RWPE1 (cell line): ENCODE measurements around the gene POU6F2.

Experiments used
- CTCF ChIA-PET: fragments of 350-600 bp; sonication (Branson Sonifier 250); formaldehyde crosslinking; extraction: SDS; loops from one replicate; lab custom pipeline; 2021; lab: Yijun Ruan, JAX
- POLR2A ChIA-PET: fragments of 400-600 bp; formaldehyde crosslinking; extraction: SDS; loops from one replicate; lab custom pipeline; 2020; ENCODE audit warnings: antibody characterized with exemption; ENCODE audit not compliant: low non-redundant PET; lab: Yijun Ruan, JAX
- DNase-seq: peaks from one replicate; pipeline ENCODE4 v3.0.0; 2012; ENCODE audit warnings: low spot score
- H3K27ac ChIP-seq: fragments of 450-650 bp; 2 replicates; pipeline ENCODE4 v1.5.1; 2017
- TF ChIP-seq, protein P1 (sequence below): fragments of 450-650 bp; conservative IDR thresholded peaks from 2 replicates; pipeline ENCODE4 v1.5.1; 2017; ENCODE audit warnings: low read depth, mild to moderate bottlenecking

Gene POU6F2

DNA sequence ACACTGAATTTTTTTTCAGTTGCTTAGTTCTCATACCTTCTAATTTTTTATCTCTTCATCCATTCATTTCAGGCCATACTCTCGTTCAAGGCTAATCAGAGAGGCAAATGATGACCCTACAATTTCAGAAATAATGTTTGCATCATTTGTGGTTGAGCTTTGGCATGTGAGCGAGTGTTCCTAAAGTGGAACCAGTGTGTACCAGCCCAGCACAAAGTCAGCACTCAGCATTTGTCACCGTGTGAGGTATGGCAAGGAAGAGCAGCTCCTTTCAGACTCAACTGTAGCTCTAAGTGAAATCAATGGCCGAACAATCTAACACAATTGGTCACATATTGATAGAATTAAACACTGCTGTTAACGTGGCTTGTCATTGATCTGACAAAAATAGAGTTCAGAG is 154.6 kb downstream of the POU6F2 start:
- ChIA-PET CTCF (no interaction called here), POLR2A (no interaction called here)
- TF ChIP-seq, protein P1, sequence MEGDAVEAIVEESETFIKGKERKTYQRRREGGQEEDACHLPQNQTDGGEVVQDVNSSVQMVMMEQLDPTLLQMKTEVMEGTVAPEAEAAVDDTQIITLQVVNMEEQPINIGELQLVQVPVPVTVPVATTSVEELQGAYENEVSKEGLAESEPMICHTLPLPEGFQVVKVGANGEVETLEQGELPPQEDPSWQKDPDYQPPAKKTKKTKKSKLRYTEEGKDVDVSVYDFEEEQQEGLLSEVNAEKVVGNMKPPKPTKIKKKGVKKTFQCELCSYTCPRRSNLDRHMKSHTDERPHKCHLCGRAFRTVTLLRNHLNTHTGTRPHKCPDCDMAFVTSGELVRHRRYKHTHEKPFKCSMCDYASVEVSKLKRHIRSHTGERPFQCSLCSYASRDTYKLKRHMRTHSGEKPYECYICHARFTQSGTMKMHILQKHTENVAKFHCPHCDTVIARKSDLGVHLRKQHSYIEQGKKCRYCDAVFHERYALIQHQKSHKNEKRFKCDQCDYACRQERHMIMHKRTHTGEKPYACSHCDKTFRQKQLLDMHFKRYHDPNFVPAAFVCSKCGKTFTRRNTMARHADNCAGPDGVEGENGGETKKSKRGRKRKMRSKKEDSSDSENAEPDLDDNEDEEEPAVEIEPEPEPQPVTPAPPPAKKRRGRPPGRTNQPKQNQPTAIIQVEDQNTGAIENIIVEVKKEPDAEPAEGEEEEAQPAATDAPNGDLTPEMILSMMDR = no peak
- H3K27ac ChIP-seq = no peak overlapping the region
- DNase-seq = no peak

DNA sequence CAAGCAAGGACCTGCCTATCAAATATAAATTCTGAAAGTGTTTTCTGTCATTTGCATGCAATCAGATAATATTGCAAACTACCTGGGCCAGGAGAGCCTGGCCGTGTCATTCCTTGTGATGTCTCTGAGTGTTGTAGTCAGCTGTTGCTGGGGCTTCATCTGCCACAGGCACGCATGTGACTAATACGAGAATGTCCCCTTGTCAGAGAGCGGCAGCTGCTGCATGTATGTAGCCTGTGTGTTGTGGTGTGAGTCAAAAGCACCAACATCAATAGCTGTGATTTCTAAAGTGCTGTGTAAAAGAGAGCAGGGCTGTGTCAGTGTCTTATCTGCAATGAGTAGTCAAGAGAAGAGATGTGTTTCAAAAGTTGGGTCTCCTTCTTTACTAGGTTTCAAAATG is 155.4 kb downstream of the POU6F2 start:
- ChIA-PET POLR2A (no interaction called here), CTCF (no interaction called here)

DNA sequence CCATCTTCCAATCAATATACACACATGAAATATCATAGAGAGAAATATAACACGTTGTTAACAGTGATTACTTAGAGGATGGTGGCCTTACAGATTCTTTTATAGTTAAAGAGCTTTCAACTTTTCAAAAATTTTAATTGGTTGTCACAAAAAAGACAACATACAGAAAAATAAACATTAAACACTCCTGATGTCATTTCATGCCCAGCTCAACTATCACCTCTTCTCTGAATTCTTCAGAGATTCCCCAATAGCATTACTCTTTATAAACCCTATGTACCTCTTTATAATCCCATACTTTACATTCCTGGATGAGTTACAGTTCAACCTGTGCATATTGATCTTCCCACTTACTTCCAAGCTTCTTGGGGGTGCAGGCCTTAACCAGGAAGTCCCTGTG is 159.8 kb downstream of the POU6F2 start:
- TF ChIP-seq, protein P1 = no peak
- H3K27ac ChIP-seq = no peak overlapping the region
- no peak for DNase-seq
- ChIA-PET CTCF (no interaction called here), POLR2A (no interaction called here)

More for the DNA sequence above, 155.4 kb downstream of the POU6F2 start:
- no peak overlapping the region for H3K27ac ChIP-seq
- DNase-seq = no peak
- TF ChIP-seq, protein P1 = no peak

DNA sequence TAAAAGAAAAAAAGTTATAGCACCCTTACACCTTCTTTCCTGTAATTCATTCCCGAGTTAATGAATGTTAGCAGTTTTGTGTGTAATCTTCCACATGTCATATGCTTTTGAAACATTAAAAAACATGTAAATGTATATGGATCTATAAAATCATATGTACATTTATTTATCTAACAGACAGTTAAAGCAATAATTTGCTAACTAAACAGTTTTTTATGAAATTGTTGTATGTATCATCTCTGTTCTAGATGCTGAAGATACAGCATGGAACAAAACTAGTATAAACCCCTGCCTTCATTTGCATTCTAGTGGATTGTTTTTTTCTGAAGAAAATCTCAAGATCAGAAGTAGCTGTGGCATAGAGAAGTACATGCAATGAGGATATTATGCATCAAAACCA is 165.0 kb downstream of the POU6F2 start:
- POLR2A ChIA-PET = no interaction called here
- TF ChIP-seq, protein P1 = no peak
- H3K27ac ChIP-seq = no peak overlapping the region
- no peak for DNase-seq
- CTCF ChIA-PET = no interaction called here

DNA sequence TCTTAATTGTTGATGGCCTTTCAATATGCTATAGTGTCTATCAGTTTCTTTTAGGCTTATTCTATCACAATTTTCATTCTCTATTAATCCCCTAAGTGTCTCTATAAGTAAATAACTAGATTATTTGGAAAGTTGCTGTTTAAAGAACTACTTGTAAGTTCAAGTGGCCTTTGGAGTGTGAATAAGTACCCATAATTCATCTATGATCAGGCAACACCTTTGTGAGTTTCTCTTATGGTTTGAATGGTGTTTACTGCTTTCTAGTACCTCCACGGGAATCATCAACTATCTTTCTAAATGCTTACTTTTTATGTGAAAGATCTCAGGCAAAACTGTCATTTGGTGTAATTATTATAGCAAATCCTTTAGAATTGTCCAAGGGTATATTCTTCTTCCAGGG is 166.7 kb downstream of the POU6F2 start:
- POLR2A ChIA-PET = no interaction called here
- H3K27ac ChIP-seq = no peak overlapping the region
- no peak for DNase-seq
- CTCF ChIA-PET = no interaction called here
- TF ChIP-seq, protein P1 = no peak

DNA sequence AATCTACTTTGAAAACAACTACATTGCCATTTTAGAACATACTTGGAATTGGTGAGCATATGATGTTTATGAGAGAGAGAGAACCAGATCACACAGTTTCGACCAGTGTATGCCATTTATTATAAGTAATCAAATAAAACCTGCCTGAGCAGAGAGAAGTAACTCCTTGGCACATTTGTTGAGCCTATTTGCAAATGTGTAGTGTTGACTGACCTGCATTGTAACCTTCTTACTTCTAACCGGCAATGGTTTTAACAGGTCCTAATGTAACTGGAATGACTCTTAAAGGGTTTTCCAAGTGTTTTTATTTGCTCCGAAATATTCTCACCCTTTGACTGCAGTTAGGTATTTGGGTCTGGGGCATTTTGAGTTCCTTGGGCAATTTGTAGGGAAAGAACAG is 167.6 kb downstream of the POU6F2 start:
- CTCF ChIA-PET = interaction anchor here (0.6 kb wide), 1 partner anchor 186 kb away, joined by 4 read pairs; no protein-coding TSS in a partner anchor
- TF ChIP-seq, protein P1 = no peak

DNA sequence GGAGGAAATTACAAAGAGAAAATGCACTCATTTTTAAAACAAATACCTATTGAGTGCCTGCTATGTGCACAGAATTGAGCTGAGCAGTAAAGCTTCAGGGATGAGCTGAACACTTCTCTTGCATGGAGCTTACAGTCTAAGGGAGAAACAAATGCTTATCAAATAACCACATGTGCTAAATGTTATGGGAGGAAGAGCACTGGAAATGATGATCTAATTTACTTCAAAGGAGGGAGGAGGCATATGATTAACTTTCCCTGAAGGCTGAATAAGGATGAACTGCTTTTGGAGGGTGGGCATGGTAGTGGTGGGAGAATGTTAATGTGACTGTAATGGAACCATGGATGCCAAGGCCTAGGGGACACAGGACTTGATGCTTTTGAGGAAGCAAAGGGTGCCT is 168.2 kb downstream of the POU6F2 start:
- no peak for DNase-seq
- CTCF ChIA-PET = interaction anchor here (0.6 to 0.7 kb wide), 2 partner anchors 186 to 300 kb away, joined by 4 read pairs; no protein-coding TSS in a partner anchor
- POLR2A ChIA-PET = no interaction called here
- TF ChIP-seq, protein P1 = no peak
- H3K27ac ChIP-seq = no peak overlapping the region

More for the DNA sequence above, 167.6 kb downstream of the POU6F2 start:
- H3K27ac ChIP-seq = no peak overlapping the region
- POLR2A ChIA-PET = no interaction called here
- no peak for DNase-seq
